ENCODE measurements around the gene TAS2R40. TPM values are rescaled to one million over a fixed set of nuclear protein-coding genes. Genes with fewer than 3 reads are reported as not detected.

TAS2R40 gene
- total and polyA plus RNA-seq, 10 of the 15 experiments (the other 5 are each of a cell fraction or from before 2014, with no cell fraction given) = not detected

DNA sequence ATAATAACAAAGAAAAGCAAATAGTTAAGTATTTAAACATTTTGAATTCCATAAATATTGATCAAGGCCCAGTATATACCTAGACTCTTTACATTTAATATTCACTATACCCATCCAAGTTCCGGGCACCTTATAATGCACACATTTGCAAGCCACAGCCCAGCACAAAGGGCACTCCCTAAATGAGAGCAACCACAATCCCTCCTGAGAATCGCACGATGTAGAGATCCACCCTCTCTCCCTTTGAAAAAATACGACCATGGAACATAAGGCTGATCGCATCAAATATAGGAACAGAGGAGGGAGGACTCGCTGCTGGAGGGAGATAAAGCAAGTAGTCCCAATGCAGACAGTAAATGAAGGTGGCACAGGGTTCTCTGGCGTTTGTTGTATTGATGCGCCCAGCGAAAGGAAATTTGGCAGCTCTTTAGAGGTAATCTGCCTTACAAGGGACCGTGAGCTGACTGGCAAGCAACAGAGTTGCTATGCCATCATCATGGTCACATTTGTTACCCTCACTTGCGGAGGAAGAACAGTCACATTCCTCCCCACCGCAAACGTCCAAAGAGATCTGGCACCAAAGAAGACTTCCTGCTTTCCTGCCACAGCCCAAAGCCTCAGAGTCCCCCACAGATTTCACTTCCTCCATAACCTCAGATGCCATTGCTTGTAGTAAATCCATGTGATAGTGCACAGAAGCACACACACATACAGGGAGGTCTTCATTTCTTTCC is 16.1 kb upstream of the TAS2R40 start (continued):
- TF ChIP-seq, protein P1, sequence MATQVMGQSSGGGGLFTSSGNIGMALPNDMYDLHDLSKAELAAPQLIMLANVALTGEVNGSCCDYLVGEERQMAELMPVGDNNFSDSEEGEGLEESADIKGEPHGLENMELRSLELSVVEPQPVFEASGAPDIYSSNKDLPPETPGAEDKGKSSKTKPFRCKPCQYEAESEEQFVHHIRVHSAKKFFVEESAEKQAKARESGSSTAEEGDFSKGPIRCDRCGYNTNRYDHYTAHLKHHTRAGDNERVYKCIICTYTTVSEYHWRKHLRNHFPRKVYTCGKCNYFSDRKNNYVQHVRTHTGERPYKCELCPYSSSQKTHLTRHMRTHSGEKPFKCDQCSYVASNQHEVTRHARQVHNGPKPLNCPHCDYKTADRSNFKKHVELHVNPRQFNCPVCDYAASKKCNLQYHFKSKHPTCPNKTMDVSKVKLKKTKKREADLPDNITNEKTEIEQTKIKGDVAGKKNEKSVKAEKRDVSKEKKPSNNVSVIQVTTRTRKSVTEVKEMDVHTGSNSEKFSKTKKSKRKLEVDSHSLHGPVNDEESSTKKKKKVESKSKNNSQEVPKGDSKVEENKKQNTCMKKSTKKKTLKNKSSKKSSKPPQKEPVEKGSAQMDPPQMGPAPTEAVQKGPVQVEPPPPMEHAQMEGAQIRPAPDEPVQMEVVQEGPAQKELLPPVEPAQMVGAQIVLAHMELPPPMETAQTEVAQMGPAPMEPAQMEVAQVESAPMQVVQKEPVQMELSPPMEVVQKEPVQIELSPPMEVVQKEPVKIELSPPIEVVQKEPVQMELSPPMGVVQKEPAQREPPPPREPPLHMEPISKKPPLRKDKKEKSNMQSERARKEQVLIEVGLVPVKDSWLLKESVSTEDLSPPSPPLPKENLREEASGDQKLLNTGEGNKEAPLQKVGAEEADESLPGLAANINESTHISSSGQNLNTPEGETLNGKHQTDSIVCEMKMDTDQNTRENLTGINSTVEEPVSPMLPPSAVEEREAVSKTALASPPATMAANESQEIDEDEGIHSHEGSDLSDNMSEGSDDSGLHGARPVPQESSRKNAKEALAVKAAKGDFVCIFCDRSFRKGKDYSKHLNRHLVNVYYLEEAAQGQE (IDR thresholded peaks at IDR 0.05; ENCODE audit: low read depth, low read length) = no peak
- TF ChIP-seq, protein P2, sequence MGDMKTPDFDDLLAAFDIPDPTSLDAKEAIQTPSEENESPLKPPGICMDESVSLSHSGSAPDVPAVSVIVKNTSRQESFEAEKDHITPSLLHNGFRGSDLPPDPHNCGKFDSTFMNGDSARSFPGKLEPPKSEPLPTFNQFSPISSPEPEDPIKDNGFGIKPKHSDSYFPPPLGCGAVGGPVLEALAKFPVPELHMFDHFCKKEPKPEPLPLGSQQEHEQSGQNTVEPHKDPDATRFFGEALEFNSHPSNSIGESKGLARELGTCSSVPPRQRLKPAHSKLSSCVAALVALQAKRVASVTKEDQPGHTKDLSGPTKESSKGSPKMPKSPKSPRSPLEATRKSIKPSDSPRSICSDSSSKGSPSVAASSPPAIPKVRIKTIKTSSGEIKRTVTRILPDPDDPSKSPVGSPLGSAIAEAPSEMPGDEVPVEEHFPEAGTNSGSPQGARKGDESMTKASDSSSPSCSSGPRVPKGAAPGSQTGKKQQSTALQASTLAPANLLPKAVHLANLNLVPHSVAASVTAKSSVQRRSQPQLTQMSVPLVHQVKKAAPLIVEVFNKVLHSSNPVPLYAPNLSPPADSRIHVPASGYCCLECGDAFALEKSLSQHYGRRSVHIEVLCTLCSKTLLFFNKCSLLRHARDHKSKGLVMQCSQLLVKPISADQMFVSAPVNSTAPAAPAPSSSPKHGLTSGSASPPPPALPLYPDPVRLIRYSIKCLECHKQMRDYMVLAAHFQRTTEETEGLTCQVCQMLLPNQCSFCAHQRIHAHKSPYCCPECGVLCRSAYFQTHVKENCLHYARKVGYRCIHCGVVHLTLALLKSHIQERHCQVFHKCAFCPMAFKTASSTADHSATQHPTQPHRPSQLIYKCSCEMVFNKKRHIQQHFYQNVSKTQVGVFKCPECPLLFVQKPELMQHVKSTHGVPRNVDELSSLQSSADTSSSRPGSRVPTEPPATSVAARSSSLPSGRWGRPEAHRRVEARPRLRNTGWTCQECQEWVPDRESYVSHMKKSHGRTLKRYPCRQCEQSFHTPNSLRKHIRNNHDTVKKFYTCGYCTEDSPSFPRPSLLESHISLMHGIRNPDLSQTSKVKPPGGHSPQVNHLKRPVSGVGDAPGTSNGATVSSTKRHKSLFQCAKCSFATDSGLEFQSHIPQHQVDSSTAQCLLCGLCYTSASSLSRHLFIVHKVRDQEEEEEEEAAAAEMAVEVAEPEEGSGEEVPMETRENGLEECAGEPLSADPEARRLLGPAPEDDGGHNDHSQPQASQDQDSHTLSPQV (IDR thresholded peaks at IDR 0.05) = no peak
- no peak for TF ChIP-seq TCF7 (IDR thresholded peaks at IDR 0.05; ENCODE audit: borderline replicate concordance)
- TF ChIP-seq KLF5 (IDR thresholded peaks at IDR 0.05; ENCODE audit: partially characterized antibody) = no peak
- TF ChIP-seq, protein P3, sequence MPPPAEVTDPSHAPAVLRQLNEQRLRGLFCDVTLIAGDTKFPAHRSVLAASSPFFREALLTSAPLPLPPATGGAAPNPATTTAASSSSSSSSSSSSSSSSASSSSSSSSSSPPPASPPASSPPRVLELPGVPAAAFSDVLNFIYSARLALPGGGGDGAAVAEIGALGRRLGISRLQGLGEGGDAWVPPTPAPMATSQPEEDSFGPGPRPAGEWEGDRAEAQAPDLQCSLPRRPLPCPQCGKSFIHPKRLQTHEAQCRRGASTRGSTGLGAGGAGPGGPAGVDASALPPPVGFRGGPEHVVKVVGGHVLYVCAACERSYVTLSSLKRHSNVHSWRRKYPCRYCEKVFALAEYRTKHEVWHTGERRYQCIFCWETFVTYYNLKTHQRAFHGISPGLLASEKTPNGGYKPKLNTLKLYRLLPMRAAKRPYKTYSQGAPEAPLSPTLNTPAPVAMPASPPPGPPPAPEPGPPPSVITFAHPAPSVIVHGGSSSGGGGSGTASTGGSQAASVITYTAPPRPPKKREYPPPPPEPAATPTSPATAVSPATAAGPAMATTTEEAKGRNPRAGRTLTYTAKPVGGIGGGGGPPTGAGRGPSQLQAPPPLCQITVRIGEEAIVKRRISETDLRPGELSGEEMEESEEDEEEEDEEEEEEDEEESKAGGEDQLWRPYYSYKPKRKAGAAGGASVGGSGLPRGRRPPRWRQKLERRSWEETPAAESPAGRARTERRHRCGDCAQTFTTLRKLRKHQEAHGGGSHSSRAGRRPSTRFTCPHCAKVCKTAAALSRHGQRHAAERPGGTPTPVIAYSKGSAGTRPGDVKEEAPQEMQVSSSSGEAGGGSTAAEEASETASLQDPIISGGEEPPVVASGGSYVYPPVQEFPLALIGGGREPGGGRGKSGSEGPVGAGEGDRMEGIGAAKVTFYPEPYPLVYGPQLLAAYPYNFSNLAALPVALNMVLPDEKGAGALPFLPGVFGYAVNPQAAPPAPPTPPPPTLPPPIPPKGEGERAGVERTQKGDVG (CRISPR knock-in tag; IDR thresholded peaks at IDR 0.05) = no peak
- no peak for TF ChIP-seq FOXM1 (IDR thresholded peaks at IDR 0.05; ENCODE audit: low read depth, low read length)
- TF ChIP-seq, protein P4, sequence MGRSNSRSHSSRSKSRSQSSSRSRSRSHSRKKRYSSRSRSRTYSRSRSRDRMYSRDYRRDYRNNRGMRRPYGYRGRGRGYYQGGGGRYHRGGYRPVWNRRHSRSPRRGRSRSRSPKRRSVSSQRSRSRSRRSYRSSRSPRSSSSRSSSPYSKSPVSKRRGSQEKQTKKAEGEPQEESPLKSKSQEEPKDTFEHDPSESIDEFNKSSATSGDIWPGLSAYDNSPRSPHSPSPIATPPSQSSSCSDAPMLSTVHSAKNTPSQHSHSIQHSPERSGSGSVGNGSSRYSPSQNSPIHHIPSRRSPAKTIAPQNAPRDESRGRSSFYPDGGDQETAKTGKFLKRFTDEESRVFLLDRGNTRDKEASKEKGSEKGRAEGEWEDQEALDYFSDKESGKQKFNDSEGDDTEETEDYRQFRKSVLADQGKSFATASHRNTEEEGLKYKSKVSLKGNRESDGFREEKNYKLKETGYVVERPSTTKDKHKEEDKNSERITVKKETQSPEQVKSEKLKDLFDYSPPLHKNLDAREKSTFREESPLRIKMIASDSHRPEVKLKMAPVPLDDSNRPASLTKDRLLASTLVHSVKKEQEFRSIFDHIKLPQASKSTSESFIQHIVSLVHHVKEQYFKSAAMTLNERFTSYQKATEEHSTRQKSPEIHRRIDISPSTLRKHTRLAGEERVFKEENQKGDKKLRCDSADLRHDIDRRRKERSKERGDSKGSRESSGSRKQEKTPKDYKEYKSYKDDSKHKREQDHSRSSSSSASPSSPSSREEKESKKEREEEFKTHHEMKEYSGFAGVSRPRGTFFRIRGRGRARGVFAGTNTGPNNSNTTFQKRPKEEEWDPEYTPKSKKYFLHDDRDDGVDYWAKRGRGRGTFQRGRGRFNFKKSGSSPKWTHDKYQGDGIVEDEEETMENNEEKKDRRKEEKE (IDR thresholded peaks at IDR 0.05) = no peak
- no peak for TF ChIP-seq PAX5 (IDR thresholded peaks at IDR 0.05; ENCODE audit: borderline replicate concordance, low read depth, low read length)
- TF ChIP-seq JUNB (IDR thresholded peaks at IDR 0.05) = no peak
- TF ChIP-seq CREM (IDR thresholded peaks at IDR 0.05; ENCODE audit: low read depth) = no peak
- TF ChIP-seq BCL11A (IDR thresholded peaks at IDR 0.05; ENCODE audit: low read depth, low read length) = no peak
- TF ChIP-seq RB1 (IDR thresholded peaks at IDR 0.05; ENCODE audit: borderline replicate concordance) = no peak
- no peak for TF ChIP-seq YBX1 (IDR thresholded peaks at IDR 0.05)
- TF ChIP-seq, protein P5, sequence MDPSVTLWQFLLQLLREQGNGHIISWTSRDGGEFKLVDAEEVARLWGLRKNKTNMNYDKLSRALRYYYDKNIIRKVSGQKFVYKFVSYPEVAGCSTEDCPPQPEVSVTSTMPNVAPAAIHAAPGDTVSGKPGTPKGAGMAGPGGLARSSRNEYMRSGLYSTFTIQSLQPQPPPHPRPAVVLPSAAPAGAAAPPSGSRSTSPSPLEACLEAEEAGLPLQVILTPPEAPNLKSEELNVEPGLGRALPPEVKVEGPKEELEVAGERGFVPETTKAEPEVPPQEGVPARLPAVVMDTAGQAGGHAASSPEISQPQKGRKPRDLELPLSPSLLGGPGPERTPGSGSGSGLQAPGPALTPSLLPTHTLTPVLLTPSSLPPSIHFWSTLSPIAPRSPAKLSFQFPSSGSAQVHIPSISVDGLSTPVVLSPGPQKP (IDR thresholded peaks at IDR 0.05; ENCODE audit: low read depth, low read length) = no peak
- no peak for TF ChIP-seq BACH1 (IDR thresholded peaks at IDR 0.05; ENCODE audit: borderline replicate concordance)
